ENCODE data around the gene CYP19A1. TPM values are rescaled to one million over a fixed set of nuclear protein-coding genes. Genes with fewer than 3 reads are reported as not detected.

CYP19A1 gene
- total RNA-seq, 1 donor: 3.1 TPM

GRCh38 chr15:51180011-51180410 is 158.4 kb downstream of the CYP19A1 start:
- no peak for DNase-seq (ENCODE audit: low read depth)
- TF ChIP-seq CTCF (IDR thresholded peaks at IDR 0.05; ENCODE audit: insufficient read depth, low read length): no peak
- no peak overlapping the region for H3K4me3 ChIP-seq (ENCODE audit: low read depth, low read length)

GRCh38 chr15:51172193-51172592 is 166.2 kb downstream of the CYP19A1 start:
- H3K4me3 ChIP-seq (ENCODE audit: low read depth, low read length): no peak overlapping the region
- peak; percentile 83 for DNase-seq (ENCODE audit: low read depth)
- no peak for TF ChIP-seq CTCF (IDR thresholded peaks at IDR 0.05; ENCODE audit: insufficient read depth, low read length)

- DNase-seq (ENCODE audit: low read depth): no peak
- TF ChIP-seq CTCF (IDR thresholded peaks at IDR 0.05; ENCODE audit: insufficient read depth, low read length): no peak
- H3K4me3 ChIP-seq (ENCODE audit: low read depth, low read length): no peak overlapping the region
These were observed 166.8 kb downstream of the CYP19A1 start for GRCh38 chr15:51171634-51171932.

GRCh38 chr15:51170882-51171633 is 167.3 kb downstream of the CYP19A1 start:
- no peak for TF ChIP-seq CTCF (IDR thresholded peaks at IDR 0.05; ENCODE audit: insufficient read depth, low read length)
- H3K4me3 ChIP-seq (ENCODE audit: low read depth, low read length): no peak overlapping the region
- DNase-seq (ENCODE audit: low read depth): no peak

- H3K4me3 ChIP-seq (ENCODE audit: low read depth, low read length): no peak overlapping the region
- TF ChIP-seq CTCF (IDR thresholded peaks at IDR 0.05; ENCODE audit: insufficient read depth, low read length): no peak
- DNase-seq (ENCODE audit: low read depth): peak; percentile 22
These were observed 169.7 kb downstream of the CYP19A1 start for GRCh38 chr15:51168700-51169099.

GRCh38 chr15:51163843-51164242 is 174.6 kb downstream of the CYP19A1 start:
- no peak for TF ChIP-seq CTCF (IDR thresholded peaks at IDR 0.05; ENCODE audit: insufficient read depth, low read length)
- H3K4me3 ChIP-seq (ENCODE audit: low read depth, low read length): no peak overlapping the region
- no peak for DNase-seq (ENCODE audit: low read depth)

Data from fibroblast of the aortic adventitia (primary cell).